Erythroblast (primary cell): ENCODE measurements around the gene ERBB2.
"Not testable (repeated sequence)": the region's sequence is repeated elsewhere in the genome, so short reads cannot be mapped to it uniquely, and the experiment has no call there.

Experiments used
- DNase-seq, 2 experiments: peaks; one replicate each; lab custom pipeline; 2025; lab: John Stamatoyannopoulos, UW
- GATA1 ChIP-seq: IDR thresholded peaks from 2 replicates; pipeline ENCODE4 v1.6.1; 2011; ENCODE audit warnings: low read depth, mild to moderate bottlenecking, control low read depth, low read length, moderate library complexity
- POLR2A ChIP-seq: IDR thresholded peaks from 2 replicates; pipeline ENCODE4 v1.6.1; 2011; ENCODE audit warnings: mild to moderate bottlenecking, low read length

Gene ERBB2

DNA sequence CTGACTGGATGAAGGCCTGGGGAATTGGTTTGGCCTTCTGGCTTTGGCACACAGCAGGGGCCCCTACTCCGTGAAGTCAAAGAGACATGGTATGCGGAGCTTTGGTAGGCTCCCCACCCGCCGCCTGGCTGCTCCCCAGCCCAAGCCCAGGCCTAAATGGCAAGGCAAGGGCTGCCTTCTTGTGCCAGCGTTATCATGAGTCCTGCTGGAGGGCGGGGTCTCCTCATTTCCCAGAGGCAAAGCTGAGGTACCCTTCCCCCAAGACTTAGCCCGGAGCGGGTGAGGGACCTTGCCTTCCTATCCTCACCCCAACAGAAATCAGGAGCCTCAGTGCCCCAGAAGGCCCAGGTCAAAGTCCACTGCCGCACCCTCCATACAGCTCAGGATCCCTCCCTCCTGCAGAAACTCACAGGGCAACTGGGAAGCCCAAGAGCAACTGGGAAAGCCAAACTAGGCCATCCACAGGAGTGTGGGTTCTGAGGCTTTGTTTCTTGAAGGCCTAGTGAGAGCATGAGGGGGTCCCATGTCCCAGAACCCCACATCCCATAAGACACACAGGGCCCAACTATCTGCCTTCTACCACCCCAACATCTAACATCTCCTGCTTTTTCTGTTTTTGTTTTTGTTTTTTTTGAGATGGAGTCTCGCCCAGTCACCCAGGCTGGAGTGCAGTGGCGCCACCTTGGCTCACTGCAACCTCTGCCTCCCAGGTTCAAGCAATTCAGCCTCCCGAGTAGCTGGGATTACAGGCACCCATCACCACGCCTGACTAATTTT lies 21.3 kb upstream of the ERBB2 start:
- DNase-seq = peak in 1 of 2 experiments; percentile 49
- TF ChIP-seq POLR2A (peak; percentile 40), GATA1 (no peak)

DNA sequence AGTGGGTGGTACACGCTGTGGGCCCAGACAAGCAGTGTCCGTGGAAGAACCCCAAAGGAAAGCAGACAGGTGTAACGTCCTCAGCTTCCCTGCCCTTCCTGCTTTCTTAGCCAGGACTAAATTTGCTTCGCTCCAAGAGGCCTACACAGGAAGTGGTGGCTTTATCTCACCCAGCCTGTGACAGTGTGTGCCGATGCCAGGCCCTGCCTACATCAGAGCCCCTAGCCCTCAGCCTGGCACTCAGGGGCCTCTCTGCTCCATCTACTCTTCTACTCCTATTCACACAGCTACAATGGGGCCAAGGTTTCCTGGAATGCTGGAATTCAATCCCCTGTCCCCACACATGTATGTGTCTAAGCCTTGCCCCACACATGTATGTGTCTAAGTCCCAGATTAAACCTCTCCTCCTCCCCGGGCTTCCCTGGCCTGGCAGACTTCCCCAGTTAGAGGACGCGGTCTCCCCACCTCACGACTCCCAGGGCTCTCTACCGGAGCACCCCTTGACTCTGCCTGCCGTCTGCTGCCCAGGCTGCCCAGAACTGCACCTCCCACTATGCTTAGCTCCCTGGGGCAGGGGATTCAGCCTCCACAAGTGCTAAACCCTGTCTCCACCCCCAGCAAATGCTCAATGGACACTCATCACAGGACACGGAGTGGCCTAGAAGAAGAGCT lies 20.2 kb upstream of the ERBB2 start:
- DNase-seq = peak; percentile 31 to 41
- TF ChIP-seq GATA1 (no peak), POLR2A (peak; percentile 65)

DNA sequence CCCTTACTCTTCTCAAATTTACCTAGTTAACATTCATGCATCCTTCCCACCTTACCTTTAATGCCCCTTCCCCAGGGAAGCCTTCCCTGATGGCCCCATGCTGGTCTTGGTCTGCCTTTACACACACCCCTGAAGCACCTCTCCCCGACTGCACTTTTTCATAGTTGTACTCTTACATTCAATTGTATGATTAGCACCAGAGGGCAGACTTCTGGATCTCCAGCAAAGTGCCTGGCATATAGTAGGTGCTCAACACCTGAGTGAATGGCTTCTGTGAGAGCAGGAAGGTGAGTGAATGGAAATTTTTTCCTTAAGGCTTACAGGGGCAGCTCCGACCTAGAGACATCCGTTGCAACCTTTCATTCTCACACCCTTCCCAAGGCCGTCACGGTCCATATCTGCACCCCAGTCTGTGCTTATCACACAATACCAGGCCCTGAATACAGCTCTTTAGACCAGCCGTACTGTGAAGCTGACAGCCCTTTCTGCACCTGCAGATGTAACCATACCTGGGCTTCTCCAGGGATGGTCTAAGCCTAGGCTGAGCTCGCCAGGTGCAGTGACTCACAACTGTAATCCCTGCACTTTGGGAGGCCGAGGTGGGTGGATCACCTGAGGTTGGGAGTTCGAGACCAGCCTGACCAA lies 16.4 kb upstream of the ERBB2 start:
- DNase-seq = peak; percentile 87 to 92
- TF ChIP-seq POLR2A (no peak), GATA1 (peak; percentile 64)

DNA sequence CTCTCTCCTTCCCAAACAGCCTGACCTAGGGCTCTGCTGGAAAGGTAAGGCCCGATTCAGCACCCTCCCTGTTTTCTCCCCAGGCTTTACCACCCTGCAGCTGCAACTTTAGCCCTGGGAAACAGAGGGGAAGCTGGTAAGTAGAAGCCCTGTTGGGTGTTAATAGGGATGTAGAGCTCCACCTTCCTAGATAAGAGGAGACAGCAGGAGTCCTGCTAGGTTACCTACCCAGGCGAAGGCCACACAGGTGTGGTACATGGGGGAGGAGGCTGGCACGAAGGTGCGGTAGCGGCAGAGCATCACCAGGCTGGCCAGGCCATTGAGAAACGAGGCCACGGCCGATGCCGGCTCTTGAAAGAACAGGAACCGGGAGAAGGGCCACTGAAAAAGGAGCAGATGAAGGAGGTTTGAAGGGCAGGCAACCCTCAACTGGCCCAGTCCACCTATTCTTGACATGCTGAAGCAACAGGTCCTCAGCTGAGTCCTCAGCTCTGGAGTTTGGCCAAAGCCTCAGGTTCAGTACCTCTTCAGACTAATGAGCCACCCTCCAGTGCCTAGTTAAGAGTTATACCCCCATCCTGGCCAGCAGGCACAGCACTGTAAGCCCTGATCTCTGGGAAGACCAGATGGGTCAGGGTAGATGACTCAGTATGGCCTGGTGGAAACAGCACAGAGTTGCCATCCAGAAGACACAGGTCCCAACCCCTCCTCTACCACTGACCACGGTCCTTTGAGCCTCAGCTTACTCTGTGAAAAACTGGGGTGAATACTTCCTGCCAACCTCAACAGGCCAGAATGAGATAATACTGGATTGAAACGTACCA lies 15.3 kb upstream of the ERBB2 start:
- TF ChIP-seq GATA1 (no peak), POLR2A (no peak)

DNA sequence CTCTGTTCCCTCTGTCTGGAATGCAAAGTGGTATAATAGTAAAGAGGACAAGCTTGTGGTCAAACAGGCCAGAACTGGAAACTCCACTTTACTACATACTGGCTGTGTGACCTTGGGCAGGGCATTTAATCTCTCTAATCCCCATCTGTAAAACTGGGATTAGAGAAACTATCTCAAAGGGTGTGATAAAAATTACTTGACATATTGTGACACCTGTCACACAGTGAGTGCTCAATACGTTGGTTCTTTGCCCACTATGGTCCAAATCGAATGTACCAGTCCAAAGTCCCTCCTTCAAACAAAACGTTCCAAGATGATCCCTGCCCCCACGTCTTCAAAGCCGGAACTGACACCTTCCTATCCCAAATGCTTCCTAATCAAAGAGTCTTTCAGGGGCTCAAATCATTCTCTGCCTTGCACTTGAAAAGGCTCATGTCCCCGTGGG lies 12.7 kb upstream of the ERBB2 start:
- peak in 1 of 2 experiments; percentile 35 for DNase-seq
- TF ChIP-seq POLR2A = no peak
- TF ChIP-seq GATA1 = no peak

More for the DNA sequence above, 15.3 kb upstream of the ERBB2 start:
- peak in 1 of 2 experiments; percentile 17 for DNase-seq

DNA sequence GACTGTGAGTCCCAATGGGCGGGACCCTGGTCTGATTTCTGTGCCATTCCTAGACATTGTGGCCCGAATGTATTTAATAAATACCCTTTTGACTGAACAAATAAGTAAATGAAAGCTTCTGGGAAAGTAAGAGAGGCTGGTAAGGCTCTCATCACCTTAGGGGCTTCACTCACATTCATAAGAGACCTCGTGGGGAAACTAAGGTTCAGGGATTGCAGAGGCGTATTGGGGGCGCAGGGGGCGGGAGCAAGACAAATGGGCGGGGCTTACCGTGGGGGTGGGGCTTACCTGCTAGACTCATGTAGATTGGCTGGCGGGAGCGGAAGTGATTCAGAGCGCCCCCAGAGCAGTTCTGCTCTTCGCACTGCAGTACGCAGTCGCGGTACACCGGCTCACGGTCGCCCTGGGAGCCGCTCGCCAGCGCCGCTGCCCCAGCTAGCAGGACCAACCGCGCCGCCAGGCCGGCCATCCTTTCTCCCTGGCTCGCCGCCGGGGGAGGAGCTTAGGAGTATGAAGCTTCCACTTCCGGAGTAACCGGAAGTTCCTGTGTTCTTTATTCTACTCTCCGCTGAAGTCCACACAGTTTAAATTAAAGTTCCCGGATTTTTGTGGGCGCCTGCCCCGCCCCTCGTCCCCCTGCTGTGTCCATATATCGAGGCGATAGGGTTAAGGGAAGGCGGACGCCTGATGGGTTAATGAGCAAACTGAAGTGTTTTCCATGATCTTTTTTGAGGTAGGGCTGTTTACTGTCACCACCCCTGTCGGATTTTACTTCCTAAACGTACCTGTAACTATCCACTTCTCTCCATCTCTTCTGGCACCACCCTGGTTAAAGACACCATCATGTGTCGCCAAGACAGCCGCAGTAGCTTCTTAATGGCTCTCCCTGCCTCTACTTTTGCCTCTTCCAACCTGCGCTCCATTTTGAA lies 12.1 kb upstream of the ERBB2 start, which contains the start of gene PGAP3:
Gene PGAP3 (minus strand): TSS at position 512 of the 929 bp plus-strand sequence. CDS start 43 bp downstream, at position 469.
- DNase-seq = peak; percentile 91 to 93
- no peak for TF ChIP-seq GATA1
- peak; percentile 77 for TF ChIP-seq POLR2A

DNA sequence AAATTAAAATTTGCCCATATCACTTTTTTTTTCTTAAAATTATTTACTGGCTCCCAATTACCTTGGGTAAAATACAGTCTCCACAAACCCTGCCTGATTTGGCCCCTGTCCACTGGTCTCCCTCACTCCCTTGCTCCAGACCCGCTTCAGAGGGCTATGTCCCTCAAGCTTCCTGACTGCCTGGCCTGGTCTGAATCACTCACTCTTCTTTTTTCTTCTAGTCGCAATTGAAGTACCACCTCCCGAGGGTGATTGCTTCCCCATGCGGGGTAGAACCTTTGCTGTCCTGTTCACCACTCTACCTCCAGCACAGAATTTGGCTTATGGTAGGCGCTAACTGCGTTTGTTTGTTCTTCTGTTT lies 11.4 kb upstream of the ERBB2 start:
- TF ChIP-seq POLR2A (no peak), GATA1 (no peak)
- DNase-seq = peak; percentile 42 to 52

DNA sequence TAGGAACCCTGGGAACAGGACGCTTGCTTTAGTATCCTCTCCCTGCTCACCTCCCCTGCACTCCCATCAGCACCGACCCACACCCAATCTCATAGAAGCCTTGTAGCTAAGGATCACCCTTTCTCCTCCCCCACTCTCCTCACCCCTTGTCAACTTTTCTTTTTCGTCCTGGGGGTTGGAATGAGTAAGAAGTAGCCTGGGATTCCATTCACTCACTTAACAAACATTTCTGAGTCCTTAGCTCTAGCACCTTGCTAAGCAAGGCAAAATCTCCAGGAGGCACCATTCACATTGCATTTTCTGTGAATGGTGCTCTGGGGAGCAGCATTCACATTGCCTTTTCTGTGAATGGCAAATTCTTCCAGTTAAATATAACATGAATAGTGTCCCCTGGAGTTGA lies 10.9 kb upstream of the ERBB2 start:
- DNase-seq = no peak
- no peak for TF ChIP-seq GATA1
- TF ChIP-seq POLR2A = no peak

DNA sequence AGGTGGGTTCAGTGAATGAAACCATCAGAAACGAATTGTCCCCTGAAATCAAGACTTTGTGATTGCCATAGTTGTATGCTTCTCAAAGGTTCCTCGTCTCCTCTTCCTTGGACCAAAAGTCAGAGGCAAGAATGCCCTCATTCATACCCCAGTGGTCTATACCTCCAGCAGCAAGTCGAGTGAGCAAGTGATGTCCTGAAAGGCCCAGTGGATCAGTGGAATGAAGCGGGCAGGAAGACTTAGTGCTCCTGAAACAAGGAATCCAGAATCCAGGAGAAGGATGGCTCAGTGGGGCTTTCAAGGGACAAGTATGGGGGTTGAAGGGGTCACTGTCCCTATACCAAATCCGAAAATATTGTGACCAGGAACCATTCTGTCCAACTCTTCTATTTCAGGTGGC lies 5.3 kb upstream of the ERBB2 start:
- no peak for DNase-seq
- no peak for TF ChIP-seq GATA1
- TF ChIP-seq POLR2A = no peak

DNA sequence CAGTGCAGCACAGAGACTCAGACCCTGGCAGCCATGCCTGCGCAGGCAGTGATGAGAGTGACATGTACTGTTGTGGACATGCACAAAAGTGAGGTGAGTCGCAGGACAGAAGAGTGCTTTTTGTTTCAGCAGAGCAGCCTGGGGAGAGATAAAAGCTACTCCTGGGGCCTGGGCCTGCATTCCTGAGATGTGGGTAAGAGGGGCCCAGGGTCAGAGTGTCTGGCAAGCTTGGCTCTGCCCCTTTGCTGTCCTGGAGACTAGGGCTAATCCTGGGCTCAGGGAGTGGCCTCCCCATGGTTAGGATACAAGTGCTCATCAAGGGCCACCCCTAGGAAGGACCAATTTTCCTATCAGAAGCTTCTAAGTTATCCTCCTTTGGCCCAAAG lies 4.8 kb upstream of the ERBB2 start:
- TF ChIP-seq GATA1 = no peak
- no peak for TF ChIP-seq POLR2A
- DNase-seq = no peak

DNA sequence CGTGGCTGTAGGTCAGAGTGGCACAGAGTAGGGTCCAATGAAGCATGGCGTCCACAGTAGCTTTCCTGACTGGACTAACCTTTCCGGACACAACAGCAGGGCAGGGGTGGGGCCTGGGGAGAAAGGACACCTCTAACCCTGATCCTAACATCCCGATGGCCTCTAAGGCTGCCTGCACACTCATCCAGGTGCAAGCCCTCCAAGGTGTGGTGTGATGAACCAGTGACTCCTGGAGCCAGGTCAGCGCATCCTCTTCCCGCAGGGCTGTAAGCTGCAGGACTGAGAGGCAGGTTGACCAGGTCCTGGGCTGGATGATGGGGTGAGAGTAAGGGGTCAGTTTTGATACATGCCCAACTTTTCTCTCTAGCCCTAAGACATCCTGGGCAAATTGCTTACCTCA lies 3.1 kb upstream of the ERBB2 start:
- no peak for DNase-seq
- no peak for TF ChIP-seq GATA1
- no peak for TF ChIP-seq POLR2A

DNA sequence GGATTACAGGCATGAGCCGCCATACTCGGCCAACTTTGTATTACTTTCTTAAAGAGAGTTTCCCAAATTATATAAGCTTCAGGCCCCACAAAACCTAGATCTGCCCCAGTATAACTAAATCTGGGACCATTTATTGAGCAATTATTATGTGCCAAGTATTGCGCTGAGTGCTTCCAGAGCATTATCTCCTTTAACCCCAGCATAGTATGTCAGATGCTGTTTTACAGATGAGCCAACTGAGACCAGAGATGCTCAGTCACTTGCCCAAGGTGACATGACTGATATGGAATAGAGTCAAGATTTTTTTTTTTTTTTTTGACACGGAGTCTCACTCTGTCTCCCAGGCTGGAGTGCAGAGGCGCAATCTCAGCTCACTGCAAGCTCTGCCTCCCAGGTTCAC lies 1.9 kb upstream of the ERBB2 start:
- TF ChIP-seq GATA1 = no peak
- TF ChIP-seq POLR2A = no peak
- DNase-seq = peak in 1 of 2 experiments; percentile 21

DNA sequence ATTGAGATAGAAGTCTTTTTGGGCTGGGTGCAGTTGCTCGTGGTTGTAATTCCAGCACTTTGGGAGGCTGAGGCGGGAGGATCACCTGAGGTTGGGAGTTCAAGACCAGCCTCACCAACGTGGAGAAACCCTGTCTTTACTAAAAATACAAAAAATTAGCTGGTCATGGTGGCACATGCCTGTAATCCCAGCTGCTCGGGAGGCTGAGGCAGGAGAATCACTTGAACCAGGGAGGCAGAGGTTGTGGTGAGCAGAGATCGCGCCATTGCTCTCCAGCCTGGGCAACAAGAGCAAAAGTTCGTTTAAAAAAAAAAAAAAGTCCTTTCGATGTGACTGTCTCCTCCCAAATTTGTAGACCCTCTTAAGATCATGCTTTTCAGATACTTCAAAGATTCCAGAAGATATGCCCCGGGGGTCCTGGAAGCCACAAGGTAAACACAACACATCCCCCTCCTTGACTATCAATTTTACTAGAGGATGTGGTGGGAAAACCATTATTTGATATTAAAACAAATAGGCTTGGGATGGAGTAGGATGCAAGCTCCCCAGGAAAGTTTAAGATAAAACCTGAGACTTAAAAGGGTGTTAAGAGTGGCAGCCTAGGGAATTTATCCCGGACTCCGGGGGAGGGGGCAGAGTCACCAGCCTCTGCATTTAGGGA lies 577 bp upstream of the ERBB2 start:
- DNase-seq = not testable (repeated sequence)
